CD4-positive, CD25-positive, alpha-beta regulatory T cell (primary cell): ENCODE results near the gene TKTL1. TPM values are rescaled to one million over a fixed set of nuclear protein-coding genes. Genes with fewer than 3 reads are reported as not detected.

ENCODE experiments used
- ATAC-seq, 2 donors: fragments of 150-1000 bp; cut with Tn5 transposase; one replicate each; pipeline ENCODE4 v1.10.0; 2021; ENCODE audit warnings: low read depth in 2 of 2, moderate number of reproducible peaks in 2 of 2, moderate library complexity in 1 of 2
- DNase-seq, 3 donors: peaks; one replicate each; pipeline versions ENCODE4 v3.0.0 to v3.0.0-alpha.2; 2012 to 2022; ENCODE audit warnings: mixed read lengths in 1 of 3
- H3K27ac ChIP-seq: one replicate; pipeline ENCODE4 v1.7.0; 2013; ENCODE audit warnings: mild to moderate bottlenecking, low read length; ENCODE audit not compliant: insufficient read depth, poor library complexity, severe bottlenecking
- H3K27me3 ChIP-seq: one replicate; pipeline ENCODE4 v1.7.0; 2013; ENCODE audit warnings: low read length; ENCODE audit not compliant: control insufficient read depth, insufficient read depth
- H3K36me3 ChIP-seq: one replicate; pipeline ENCODE4 v1.7.0; 2013; ENCODE audit warnings: mild to moderate bottlenecking, low read length, moderate library complexity; ENCODE audit not compliant: control insufficient read depth, insufficient read depth
- H3K4me1 ChIP-seq: 2 replicates; pipeline ENCODE4 v1.7.0; 2013; ENCODE audit warnings: mild to moderate bottlenecking, low read length; ENCODE audit not compliant: insufficient read depth, control insufficient read depth, poor library complexity, severe bottlenecking
- H3K4me3 ChIP-seq: one replicate; pipeline ENCODE4 v1.7.0; 2013; ENCODE audit warnings: low read depth, mild to moderate bottlenecking, low read length, moderate library complexity
- H3K9me3 ChIP-seq, 2 experiments: 1 replicate in 1 of 2; 2 replicates in 1 of 2; pipeline ENCODE4 v1.7.0; 2013; ENCODE audit warnings: low read length in 2 of 2, mild to moderate bottlenecking in 1 of 2, moderate library complexity in 1 of 2; ENCODE audit not compliant: control insufficient read depth in 2 of 2
- H3K27ac Mint-ChIP-seq, 3 donors: one replicate each; pipeline ENCODE4 v1.8.0; 2020 to 2022; ENCODE audit warnings: mild to moderate bottlenecking in 3 of 3, mixed read lengths in 3 of 3, moderate library complexity in 2 of 3
- H3K27me3 Mint-ChIP-seq: one replicate; pipeline ENCODE4 v1.8.0; 2022; ENCODE audit warnings: mild to moderate bottlenecking, mixed read lengths
- H3K36me3 Mint-ChIP-seq: one replicate; pipeline ENCODE4 v1.8.0; 2020; ENCODE audit warnings: mixed read lengths
- H3K4me1 Mint-ChIP-seq, 4 donors: one replicate each; pipeline ENCODE4 v1.8.0; 2020 to 2022; ENCODE audit warnings: mixed read lengths in 4 of 4, mild to moderate bottlenecking in 1 of 4
- H3K4me3 Mint-ChIP-seq, 4 donors: one replicate each; pipeline ENCODE4 v1.8.0; 2020 to 2022; ENCODE audit warnings: mild to moderate bottlenecking in 4 of 4, mixed read lengths in 4 of 4, moderate library complexity in 3 of 4
- H3K9me3 Mint-ChIP-seq, 7 donors: one replicate each; pipeline ENCODE4 v1.8.0; 2020 to 2022; ENCODE audit warnings: mixed read lengths in 7 of 7, mild to moderate bottlenecking in 3 of 7, moderate library complexity in 2 of 7
- polyA plus RNA-seq, 4 donors: library from polyadenylated mRNA; unstranded; fragments of 300-500 nt; fragmentation: Illumina TruSeq; gene quantifications; one replicate each; pipeline ENCODE4 v1.2.3, GENCODE V29; 2021
- total RNA-seq: library from RNA; stranded (reverse); gene quantifications from one replicate; pipeline ENCODE4 v1.2.3, GENCODE V29; 2022

The TKTL1 gene
- total and polyA plus RNA-seq, 5 donors from 2014 or later = 8.1 to 34.3 (median 21.4) TPM

GRCh38 chrX:154354516-154354915, 58.9 kb downstream of the TKTL1 start:
- DNase-seq = no peak
- Mint-ChIP-seq H3K4me3 (no peak overlapping the region), H3K27me3 (no peaks in the 10 kb centered on the region), H3K4me1 (peaks cover 0 to 69% (median 5%) of the 10 kb centered on the region in 4 donors), H3K9me3 (peaks cover 0 to 4% (median 0%) of the 10 kb centered on the region in 7 donors), H3K36me3 (peaks cover 6% of the 10 kb centered on the region), H3K27ac (peak overlapping the region in 1 of 3 donors; percentile 55)
- ATAC-seq = no peak
- no peak overlapping the region for H3K27ac ChIP-seq
- H3K9me3 ChIP-seq = no peaks in the 10 kb centered on the region
- no peak overlapping the region for H3K4me3 ChIP-seq
- H3K27me3 ChIP-seq = no peaks in the 10 kb centered on the region
- H3K36me3 ChIP-seq = peaks cover 63% of the 10 kb centered on the region
- H3K4me1 ChIP-seq = peaks cover 98% of the 10 kb centered on the region

GRCh38 chrX:154355094-154355775, 59.6 kb downstream of the TKTL1 start:
- no peak for ATAC-seq
- no peak overlapping the region for H3K27ac ChIP-seq

GRCh38 chrX:154355776-154356140, 60.2 kb downstream of the TKTL1 start:
- Histone ChIP-seq H3K4me1 (peaks cover 94% of the 10 kb centered on the region), H3K4me3 (no peak overlapping the region), H3K9me3 (no peaks in the 10 kb centered on the region), H3K27ac (no peak overlapping the region), H3K36me3 (peaks cover 61% of the 10 kb centered on the region), H3K27me3 (no peaks in the 10 kb centered on the region)
- peaks cover 0 to 4% (median 0%) of the 10 kb centered on the region in 7 donors for H3K9me3 Mint-ChIP-seq
- H3K27me3 Mint-ChIP-seq = no peaks in the 10 kb centered on the region
- no peak overlapping the region for H3K4me3 Mint-ChIP-seq
- H3K27ac Mint-ChIP-seq = no peak overlapping the region
- H3K36me3 Mint-ChIP-seq = peaks cover 6% of the 10 kb centered on the region
- no peak for DNase-seq
- ATAC-seq = no peak
- peaks cover 0 to 60% (median 5%) of the 10 kb centered on the region in 4 donors for H3K4me1 Mint-ChIP-seq

More at GRCh38 chrX:154355094-154355775, 59.6 kb downstream of the TKTL1 start:
- DNase-seq = no peak
- H3K36me3 Mint-ChIP-seq = peaks cover 6% of the 10 kb centered on the region
- Histone ChIP-seq H3K9me3 (no peaks in the 10 kb centered on the region), H3K36me3 (peaks cover 61% of the 10 kb centered on the region), H3K4me3 (no peak overlapping the region), H3K27me3 (no peaks in the 10 kb centered on the region), H3K4me1 (peaks cover 96% of the 10 kb centered on the region)
- no peaks in the 10 kb centered on the region for H3K27me3 Mint-ChIP-seq
- peaks cover 0 to 4% (median 0%) of the 10 kb centered on the region in 7 donors for H3K9me3 Mint-ChIP-seq
- no peak overlapping the region for H3K4me3 Mint-ChIP-seq
- H3K4me1 Mint-ChIP-seq = peaks cover 0 to 62% (median 5%) of the 10 kb centered on the region in 4 donors
- peak overlapping the region in 1 of 3 donors; percentile 83 for H3K27ac Mint-ChIP-seq

- Mint-ChIP-seq H3K4me1 (peaks cover 0 to 54% (median 3%) of the 10 kb centered on the region in 4 donors), H3K36me3 (peaks cover 6% of the 10 kb centered on the region), H3K4me3 (no peak overlapping the region), H3K27me3 (no peaks in the 10 kb centered on the region), H3K9me3 (peaks cover 0 to 4% (median 0%) of the 10 kb centered on the region in 7 donors), H3K27ac (peak overlapping the region in 1 of 3 donors; percentile 56)
- H3K4me1 ChIP-seq = peaks cover 88% of the 10 kb centered on the region
- no peak overlapping the region for H3K27ac ChIP-seq
- no peak for DNase-seq
- ATAC-seq = no peak
- H3K9me3 ChIP-seq = no peaks in the 10 kb centered on the region
- H3K36me3 ChIP-seq = peaks cover 60% of the 10 kb centered on the region
- no peaks in the 10 kb centered on the region for H3K27me3 ChIP-seq
- H3K4me3 ChIP-seq = no peak overlapping the region
Observed at GRCh38 chrX:154356596-154356995, 61.0 kb downstream of the TKTL1 start.

- Mint-ChIP-seq H3K36me3 (peaks cover 6% of the 10 kb centered on the region), H3K4me1 (peaks cover 0 to 48% (median 2%) of the 10 kb centered on the region in 4 donors), H3K4me3 (peak overlapping the region in 1 of 4 donors; percentile 63), H3K27me3 (no peaks in the 10 kb centered on the region), H3K9me3 (peaks cover 0 to 4% (median 0%) of the 10 kb centered on the region in 7 donors), H3K27ac (no peak overlapping the region)
- ATAC-seq (no peak), DNase-seq (no peak)
- Histone ChIP-seq H3K36me3 (peaks cover 66% of the 10 kb centered on the region), H3K9me3 (no peaks in the 10 kb centered on the region), H3K4me1 (peaks cover 87% of the 10 kb centered on the region), H3K4me3 (no peak overlapping the region), H3K27ac (peak overlapping the region; percentile 33), H3K27me3 (no peaks in the 10 kb centered on the region)
Observed at GRCh38 chrX:154357205-154357604, 61.6 kb downstream of the TKTL1 start.

- no peak for ATAC-seq
- Mint-ChIP-seq H3K36me3 (peaks cover 6% of the 10 kb centered on the region), H3K4me1 (peaks cover 0 to 45% (median 2%) of the 10 kb centered on the region in 4 donors), H3K27ac (no peak overlapping the region), H3K4me3 (no peak overlapping the region), H3K9me3 (peaks cover 0 to 6% (median 0%) of the 10 kb centered on the region in 7 donors), H3K27me3 (no peaks in the 10 kb centered on the region)
- Histone ChIP-seq H3K27me3 (no peaks in the 10 kb centered on the region), H3K4me3 (no peak overlapping the region), H3K4me1 (peaks cover 84% of the 10 kb centered on the region), H3K36me3 (peaks cover 68% of the 10 kb centered on the region), H3K27ac (peak overlapping the region; percentile 14), H3K9me3 (no peaks in the 10 kb centered on the region)
- no peak for DNase-seq
Observed at GRCh38 chrX:154358011-154358410, 62.4 kb downstream of the TKTL1 start.

GRCh38 chrX:154358829-154359228, 63.2 kb downstream of the TKTL1 start:
- ATAC-seq (no peak), DNase-seq (no peak)
- H3K9me3 ChIP-seq = no peaks in the 10 kb centered on the region
- H3K4me3 Mint-ChIP-seq = peak overlapping the region in 1 of 4 donors; percentile 22
- no peaks in the 10 kb centered on the region for H3K27me3 Mint-ChIP-seq
- peaks cover 6% of the 10 kb centered on the region for H3K36me3 Mint-ChIP-seq
- H3K9me3 Mint-ChIP-seq = peaks cover 0 to 6% (median 0%) of the 10 kb centered on the region in 7 donors
- H3K4me1 Mint-ChIP-seq = peaks cover 0 to 37% (median 2%) of the 10 kb centered on the region in 4 donors
- H3K4me1 ChIP-seq = peaks cover 76% of the 10 kb centered on the region
- no peak overlapping the region for H3K4me3 ChIP-seq
- peak overlapping the region in 1 of 3 donors; percentile 77 for H3K27ac Mint-ChIP-seq
- H3K27me3 ChIP-seq = no peaks in the 10 kb centered on the region
- no peak overlapping the region for H3K27ac ChIP-seq
- H3K36me3 ChIP-seq = peaks cover 67% of the 10 kb centered on the region
